PC-9 (cell line): ENCODE data around the gene XAF1.

Experiments used
- CTCF ChIP-seq: fragments of 200-600 bp; sonication (generic); conservative IDR thresholded peaks from 2 replicates; pipeline ENCODE4 v1.6.1; 2017; ENCODE audit warnings: mixed run types, antibody characterized with exemption, mild to moderate bottlenecking, moderate library complexity
- EZH2 ChIP-seq: fragments of 200-600 bp; sonication (generic); IDR thresholded peaks from 2 replicates; pipeline ENCODE4 v1.8.0; 2017; ENCODE audit warnings: antibody characterized with exemption, low read depth

GRCh38 chr17:6713918-6714271 is 42.0 kb upstream of the XAF1 start:
- TF ChIP-seq CTCF (no peak), EZH2 (no peak)
